ENCODE measurements around the gene ARPP21.
"Not testable (repeated sequence)": the region's sequence is repeated elsewhere in the genome, so short reads cannot be mapped to it uniquely, and the experiment has no call there.

Gene ARPP21

GRCh38 chr3:35793667-35794066 lies 154.3 kb downstream of the ARPP21 start:
- Histone ChIP-seq H3K27ac (ENCODE audit: low read length) (no peak overlapping the region), H3K9me3 (ENCODE audit: insufficient read depth, low read length) (no peaks in the 10 kb centered on the region), H3K4me3 (ENCODE audit: low read length) (no peak overlapping the region), H3K36me3 (replicated peaks; ENCODE audit: low read depth, low read length) (no peaks in the 10 kb centered on the region), H3K4me1 (ENCODE audit: low read length) (no peaks in the 10 kb centered on the region), H3K27me3 (ENCODE audit: low read depth, low read length) (no peaks in the 10 kb centered on the region), H3K79me2 (ENCODE audit: low read length) (no peaks in the 10 kb centered on the region), H3K4me2 (ENCODE audit: low read length) (no peak overlapping the region), H3K9ac (ENCODE audit: low read length) (no peak overlapping the region), H2AFZ (ENCODE audit: low read depth, low read length) (no peak overlapping the region), H4K20me1 (ENCODE audit: insufficient read depth, low read length) (no peaks in the 10 kb centered on the region)
- no peak for TF ChIP-seq CTCF (IDR thresholded peaks at IDR 0.05; ENCODE audit: low read depth, low read length)
- no peak for TF ChIP-seq EZH2phosphoT487 (IDR thresholded peaks at IDR 0.05; ENCODE audit: low read depth)

GRCh38 chr3:35800960-35801459 lies 161.7 kb downstream of the ARPP21 start:
- Histone ChIP-seq H3K9ac (ENCODE audit: low read length) (no peak overlapping the region), H3K4me3 (ENCODE audit: low read length) (no peak overlapping the region), H3K9me3 (ENCODE audit: insufficient read depth, low read length) (no peaks in the 10 kb centered on the region), H3K27me3 (ENCODE audit: low read depth, low read length) (no peaks in the 10 kb centered on the region), H3K4me1 (ENCODE audit: low read length) (no peaks in the 10 kb centered on the region), H3K27ac (ENCODE audit: low read length) (no peak overlapping the region), H4K20me1 (ENCODE audit: insufficient read depth, low read length) (no peaks in the 10 kb centered on the region), H2AFZ (ENCODE audit: low read depth, low read length) (no peak overlapping the region), H3K36me3 (replicated peaks; ENCODE audit: low read depth, low read length) (no peaks in the 10 kb centered on the region), H3K4me2 (ENCODE audit: low read length) (no peak overlapping the region), H3K79me2 (ENCODE audit: low read length) (no peaks in the 10 kb centered on the region)
- no peak for TF ChIP-seq CTCF (IDR thresholded peaks at IDR 0.05; ENCODE audit: low read depth, low read length)
- TF ChIP-seq EZH2phosphoT487 (IDR thresholded peaks at IDR 0.05; ENCODE audit: low read depth), result no peak

GRCh38 chr3:35814531-35814930 lies 175.2 kb downstream of the ARPP21 start:
- Histone ChIP-seq H3K4me3 (ENCODE audit: low read length) (no peak overlapping the region), H3K9me3 (ENCODE audit: insufficient read depth, low read length) (no peaks in the 10 kb centered on the region), H2AFZ (ENCODE audit: low read depth, low read length) (no peak overlapping the region), H3K9ac (ENCODE audit: low read length) (no peak overlapping the region), H3K27ac (ENCODE audit: low read length) (no peak overlapping the region), H4K20me1 (ENCODE audit: insufficient read depth, low read length) (no peaks in the 10 kb centered on the region), H3K4me1 (ENCODE audit: low read length) (no peaks in the 10 kb centered on the region), H3K27me3 (ENCODE audit: low read depth, low read length) (no peaks in the 10 kb centered on the region), H3K79me2 (ENCODE audit: low read length) (no peaks in the 10 kb centered on the region), H3K4me2 (ENCODE audit: low read length) (no peak overlapping the region), H3K36me3 (replicated peaks; ENCODE audit: low read depth, low read length) (no peaks in the 10 kb centered on the region)
- TF ChIP-seq CTCF (IDR thresholded peaks at IDR 0.05; ENCODE audit: low read depth, low read length), result no peak

GRCh38 chr3:35815796-35816195 lies 176.5 kb downstream of the ARPP21 start:
- H3K79me2 ChIP-seq (ENCODE audit: low read length); H2AFZ ChIP-seq (ENCODE audit: low read depth, low read length); H3K27me3 ChIP-seq (ENCODE audit: low read depth, low read length); H3K27ac ChIP-seq (ENCODE audit: low read length); H3K9ac ChIP-seq (ENCODE audit: low read length); H4K20me1 ChIP-seq (ENCODE audit: insufficient read depth, low read length); H3K36me3 ChIP-seq (replicated peaks; ENCODE audit: low read depth, low read length); H3K4me1 ChIP-seq (ENCODE audit: low read length); H3K4me2 ChIP-seq (ENCODE audit: low read length); H3K9me3 ChIP-seq (ENCODE audit: insufficient read depth, low read length); H3K4me3 ChIP-seq (ENCODE audit: low read length): not testable (repeated sequence)

- Histone ChIP-seq H4K20me1 (ENCODE audit: insufficient read depth, low read length) (no peaks in the 10 kb centered on the region), H3K27ac (ENCODE audit: low read length) (no peak overlapping the region), H3K4me3 (ENCODE audit: low read length) (no peak overlapping the region), H3K9ac (ENCODE audit: low read length) (no peak overlapping the region), H2AFZ (ENCODE audit: low read depth, low read length) (no peak overlapping the region), H3K9me3 (ENCODE audit: insufficient read depth, low read length) (no peaks in the 10 kb centered on the region), H3K36me3 (replicated peaks; ENCODE audit: low read depth, low read length) (no peaks in the 10 kb centered on the region), H3K4me2 (ENCODE audit: low read length) (no peak overlapping the region), H3K4me1 (ENCODE audit: low read length) (no peaks in the 10 kb centered on the region), H3K79me2 (ENCODE audit: low read length) (no peaks in the 10 kb centered on the region), H3K27me3 (ENCODE audit: low read depth, low read length) (no peaks in the 10 kb centered on the region)
- TF ChIP-seq EZH2phosphoT487 (IDR thresholded peaks at IDR 0.05; ENCODE audit: low read depth) (no peak), CTCF (IDR thresholded peaks at IDR 0.05; ENCODE audit: low read depth, low read length) (no peak)
These were observed 177.9 kb downstream of the ARPP21 start for GRCh38 chr3:35817216-35817615.
